ENCODE results near the gene VKORC1. TPM values are rescaled to one million over a fixed set of nuclear protein-coding genes. Genes with fewer than 3 reads are reported as not detected.

Gene VKORC1
- total RNA-seq, 2 donors from 2014 or later, result 52.2 to 55.6 TPM

- ATAC-seq (replicated peaks in 1 of 2) (no peak), DNase-seq (no peak)
- Mint-ChIP-seq H3K27me3 (ENCODE audit: low read depth) (no peaks in the 10 kb centered on the region), H3K9me3 (peaks cover 0 to 2% of the 10 kb centered on the region in 2 donors), H3K4me3 (no peak overlapping the region), H3K36me3 (ENCODE audit: insufficient read depth in 2 of 2) (no peaks in the 10 kb centered on the region), H3K4me1 (ENCODE audit: low read depth) (no peaks in the 10 kb centered on the region), H3K27ac (no peak overlapping the region)
Measured at GRCh38 chr16:31042866-31043265, 51.7 kb downstream of the VKORC1 start.

Other genes with a start within 250 kb of the VKORC1 start
- gene BCL7C, start 200.7 kb downstream of the VKORC1 start, total RNA-seq, result 10 to 100 TPM; 21.7 to 23.2 TPM
- gene CTF1, start 198.2 kb downstream of the VKORC1 start, total RNA-seq, result under 1 TPM; 0.25 to 0.72 TPM
- 10 to 100 TPM; 24.9 to 25.7 TPM for gene FBXL19, start 171.2 kb downstream of the VKORC1 start, total RNA-seq
- 10 to 100 TPM; 13.6 to 15.6 TPM for gene ORAI3, start 145.7 kb downstream of the VKORC1 start, total RNA-seq
- 10 to 100 TPM; 19.1 to 25.5 TPM for gene SETD1A, start 137.0 kb downstream of the VKORC1 start, total RNA-seq
- 1 to 10 TPM; 2.4 to 4.7 TPM for gene HSD3B7, start 109.6 kb downstream of the VKORC1 start, total RNA-seq
- gene STX1B, start 84.2 kb downstream of the VKORC1 start, total RNA-seq, result 1 to 10 TPM; 2.2 to 6.1 TPM
- 10 to 100 TPM; 51.8 to 54.7 TPM for gene STX4, start 61.2 kb downstream of the VKORC1 start, total RNA-seq
- gene ZNF668, start 20.6 kb downstream of the VKORC1 start, total RNA-seq, result 1 to 10 TPM; 6.9 to 7.8 TPM
- gene ZNF646, start 20.4 kb downstream of the VKORC1 start, total RNA-seq, result 10 to 100 TPM; 23.0 to 24.1 TPM
- gene PRSS53, start 5.9 kb downstream of the VKORC1 start, total RNA-seq, result 1 to 10 TPM; 6.2 to 7.7 TPM
- gene BCKDK, start 13.6 kb upstream of the VKORC1 start, total RNA-seq, result 10 to 100 TPM; 21.6 to 24.5 TPM
- gene KAT8, start 22.9 kb upstream of the VKORC1 start, total RNA-seq, result 10 to 100 TPM; 50.8 to 55.5 TPM
- not detected for gene PRSS8, start 40.9 kb upstream of the VKORC1 start, total RNA-seq
- gene PRSS36, start 55.3 kb upstream of the VKORC1 start, total RNA-seq, result under 1 TPM; 0.19 TPM
- gene FUS, start 85.3 kb upstream of the VKORC1 start, total RNA-seq, result 100 to 1,000 TPM; 411 to 528 TPM
- 10 to 100 TPM in 1 of 2 donors, 1 to 10 TPM in 1; 7.4 to 13.6 TPM for gene PYCARD, start 108.0 kb upstream of the VKORC1 start, total RNA-seq
- under 1 TPM in 1 of 2 donors, not detected in 1; 0.05 TPM for gene TRIM72, start 119.3 kb upstream of the VKORC1 start, total RNA-seq
- not detected for gene PYDC1, start 122.3 kb upstream of the VKORC1 start, total RNA-seq
- gene ITGAM, start 165.2 kb upstream of the VKORC1 start, total RNA-seq, result 1 to 10 TPM; 1.8 to 3.7 TPM

Measured in activated T-cell treated with anti-CD3 and anti-CD28 coated beads, Interleukin-2, amount 50 U/mL, for 72 hours (primary cell).